Measurements from ENCODE around the gene ESCO1. TPM values are rescaled to one million over a fixed set of nuclear protein-coding genes. Genes with fewer than 3 reads are reported as not detected.
A peak's percentile ranks its signal among the peaks of the same experiment; 100 is the strongest.

Gene ESCO1
- total and polyA plus RNA-seq, 8 donors, result 5.3 to 10.5 (median 6.4) TPM

GRCh38 chr18:21489919-21490495 lies 110.5 kb downstream of the ESCO1 start:
- FAIRE-seq (no peak), ATAC-seq (no peak), DNase-seq (no peak)
- Histone ChIP-seq H3K4me3 (no peak overlapping the region), H3K27me3 (no peaks in the 10 kb centered on the region), H3K9me3 (no peaks in the 10 kb centered on the region), H3K4me1 (no peaks in the 10 kb centered on the region), H3K27ac (no peak overlapping the region), H3K36me3 (no peaks in the 10 kb centered on the region)
- intact Hi-C loops (cut with DNase I), result no loop called here
- no peak for TF ChIP-seq CTCF (IDR thresholded peaks at IDR 0.05)
- 84 to 92% methylated on average over 15 of the region's 15 CpGs for WGBS, 2 donors

- intact Hi-C loops (cut with DNase I), result no loop called here
- Histone ChIP-seq H3K36me3 (no peaks in the 10 kb centered on the region), H3K9me3 (no peaks in the 10 kb centered on the region), H3K27ac (no peak overlapping the region), H3K27me3 (no peaks in the 10 kb centered on the region), H3K4me3 (no peak overlapping the region), H3K4me1 (no peaks in the 10 kb centered on the region)
- peak; percentile 50 to 77 (median 65) for TF ChIP-seq CTCF (IDR thresholded peaks at IDR 0.05)
- ATAC-seq (peak in 3 of 4 donors; percentile 87 to 91 (median 88)), DNase-seq (peak in 4 of 6 donors; percentile 17 to 55 (median 32)), FAIRE-seq (no peak)
- 29 to 33% methylated on average over 6 of the region's 6 CpGs for WGBS, 2 donors
Measured at GRCh38 chr18:21489119-21489750, 111.3 kb downstream of the ESCO1 start.

GRCh38 chr18:21486905-21487437 lies 113.5 kb downstream of the ESCO1 start:
- 54 to 73% methylated on average over 3 of the region's 3 CpGs for WGBS, 2 donors
- ATAC-seq (no peak), FAIRE-seq (no peak), DNase-seq (no peak)
- no peak for TF ChIP-seq CTCF (IDR thresholded peaks at IDR 0.05)
- intact Hi-C loops (cut with DNase I), result no loop called here
- Histone ChIP-seq H3K4me1 (no peaks in the 10 kb centered on the region), H3K4me3 (no peak overlapping the region), H3K27ac (no peak overlapping the region), H3K9me3 (no peaks in the 10 kb centered on the region), H3K36me3 (no peaks in the 10 kb centered on the region), H3K27me3 (no peaks in the 10 kb centered on the region)

GRCh38 chr18:21484851-21485636 lies 115.5 kb downstream of the ESCO1 start:
- Histone ChIP-seq H3K27me3 (no peaks in the 10 kb centered on the region), H3K4me1 (no peaks in the 10 kb centered on the region), H3K27ac (no peak overlapping the region), H3K9me3 (no peaks in the 10 kb centered on the region), H3K36me3 (no peaks in the 10 kb centered on the region), H3K4me3 (no peak overlapping the region)
- FAIRE-seq (no peak), ATAC-seq (no peak), DNase-seq (no peak)
- no peak for TF ChIP-seq CTCF (IDR thresholded peaks at IDR 0.05)
- intact Hi-C loops (cut with DNase I), result no loop called here
- 64 to 74% methylated on average over 7 of the region's 7 CpGs for WGBS, 2 donors

Measured in pancreas (tissue), 10 donors.